H9 (cell line): ENCODE results near the gene MSI2. TPM values are rescaled to one million over a fixed set of nuclear protein-coding genes. Genes with fewer than 3 reads are reported as not detected.
A peak's percentile ranks its signal among the peaks of the same experiment; 100 is the strongest.

ENCODE experiments used
- DNase-seq: peaks from one replicate; pipeline ENCODE4 v3.0.0-alpha.2; 2017
- H2AFZ ChIP-seq: one replicate; pipeline ENCODE4 v1.6.1; 2013; ENCODE audit warnings: mild to moderate bottlenecking, low read length, control low read depth, moderate library complexity
- H2AK5ac ChIP-seq: 2 replicates; pipeline ENCODE4 v1.6.1; 2013; ENCODE audit warnings: low read length, control low read depth, mixed read lengths; ENCODE audit not compliant: insufficient read length
- H2BK120ac ChIP-seq: one replicate; pipeline ENCODE4 v1.6.1; 2013; ENCODE audit warnings: low read depth, mild to moderate bottlenecking, low read length, control low read depth, inconsistent platforms; ENCODE audit not compliant: poor library complexity, severe bottlenecking
- H2BK12ac ChIP-seq: 2 replicates; pipeline ENCODE4 v1.6.1; 2013; ENCODE audit warnings: low read length, control low read depth, mixed read lengths, low read depth; ENCODE audit not compliant: insufficient read length
- H2BK15ac ChIP-seq: 2 replicates; pipeline ENCODE4 v1.6.1; 2013; ENCODE audit warnings: low read depth, low read length, control low read depth
- H2BK20ac ChIP-seq: one replicate; pipeline ENCODE4 v1.6.1; 2013; ENCODE audit warnings: low read depth, mild to moderate bottlenecking, low read length, control low read depth, inconsistent platforms; ENCODE audit not compliant: poor library complexity, severe bottlenecking
- H2BK5ac ChIP-seq: 2 replicates; pipeline ENCODE4 v1.6.1; 2013; ENCODE audit warnings: low read length, control low read depth, mixed read lengths; ENCODE audit not compliant: insufficient read length
- H3K14ac ChIP-seq: 2 replicates; pipeline ENCODE4 v1.6.1; 2013; ENCODE audit warnings: low read length, control low read depth; ENCODE audit not compliant: insufficient read depth
- H3K18ac ChIP-seq: 2 replicates; pipeline ENCODE4 v1.6.1; 2013; ENCODE audit warnings: low read depth, mild to moderate bottlenecking, mixed read lengths, low read length, control low read depth; ENCODE audit not compliant: insufficient read length
- H3K23ac ChIP-seq: 2 replicates; pipeline ENCODE4 v1.6.1; 2013; ENCODE audit warnings: low read length, control low read depth, mixed read lengths, low read depth; ENCODE audit not compliant: insufficient read length
- H3K23me2 ChIP-seq: 2 replicates; pipeline ENCODE4 v1.6.1; 2013; ENCODE audit warnings: low read depth, mild to moderate bottlenecking, mixed read lengths, low read length, control low read depth; ENCODE audit not compliant: insufficient read length, poor library complexity, severe bottlenecking
- H3K27ac ChIP-seq: 2 replicates; pipeline ENCODE4 v1.5.1; 2013; ENCODE audit warnings: low read length, control low read depth, mixed read lengths, low read depth; ENCODE audit not compliant: insufficient read length
- H3K27me3 ChIP-seq: 2 replicates; pipeline ENCODE4 v1.6.1; 2013; ENCODE audit warnings: low read length, control low read depth, inconsistent platforms; ENCODE audit not compliant: insufficient read depth
- H3K4ac ChIP-seq: 2 replicates; pipeline ENCODE4 v1.6.1; 2013; ENCODE audit warnings: low read depth, mild to moderate bottlenecking, control low read depth, inconsistent platforms, low read length, moderate library complexity
- H3K4me1 ChIP-seq: 2 replicates; pipeline ENCODE4 v1.6.1; 2013; ENCODE audit warnings: low read length, control low read depth, inconsistent platforms; ENCODE audit not compliant: insufficient read depth
- H3K4me2 ChIP-seq: 2 replicates; pipeline ENCODE4 v1.6.1; 2013; ENCODE audit warnings: low read length, control low read depth, mixed read lengths; ENCODE audit not compliant: insufficient read length, insufficient read depth
- H3K56ac ChIP-seq: 2 replicates; pipeline ENCODE4 v1.6.1; 2013; ENCODE audit warnings: low read depth, mild to moderate bottlenecking, mixed read lengths, low read length, control low read depth; ENCODE audit not compliant: insufficient read length
- H3K79me1 ChIP-seq: 2 replicates; pipeline ENCODE4 v1.6.1; 2013; ENCODE audit warnings: low read depth, mild to moderate bottlenecking, moderate library complexity, low read length, control low read depth, inconsistent platforms; ENCODE audit not compliant: insufficient read depth, poor library complexity, severe bottlenecking
- H3K79me2 ChIP-seq: 2 replicates; pipeline ENCODE4 v1.6.1; 2013; ENCODE audit warnings: low read length, control low read depth, inconsistent platforms; ENCODE audit not compliant: insufficient read depth
- H3K9ac ChIP-seq: 2 replicates; pipeline ENCODE4 v1.6.1; 2013; ENCODE audit warnings: low read length, control low read depth, mixed read lengths; ENCODE audit not compliant: insufficient read length; ENCODE audit errors: extremely low read depth
- H3K9me3 ChIP-seq: one replicate; pipeline ENCODE4 v1.6.1; 2013; ENCODE audit warnings: low read depth, low read length, inconsistent platforms; ENCODE audit not compliant: control insufficient read depth
- H3T11ph ChIP-seq: one replicate; pipeline ENCODE4 v1.6.1; 2013; ENCODE audit warnings: mild to moderate bottlenecking, low read length, control low read depth, inconsistent platforms
- H4K20me1 ChIP-seq: one replicate; pipeline ENCODE4 v1.6.1; 2013; ENCODE audit not compliant: control insufficient read depth, insufficient read length, insufficient read depth
- H4K5ac ChIP-seq: 2 replicates; pipeline ENCODE4 v1.6.1; 2013; ENCODE audit warnings: low read depth, mild to moderate bottlenecking, mixed read lengths, low read length, control low read depth; ENCODE audit not compliant: insufficient read length
- H4K8ac ChIP-seq: replicated peaks from 2 replicates; pipeline ENCODE4 v1.6.1; 2013; ENCODE audit warnings: low read length, control low read depth, mixed read lengths, low read depth; ENCODE audit not compliant: insufficient read length
- H4K91ac ChIP-seq: 2 replicates; pipeline ENCODE4 v1.6.1; 2013; ENCODE audit warnings: low read depth, mild to moderate bottlenecking, moderate library complexity, mixed read lengths, low read length, control low read depth; ENCODE audit not compliant: insufficient read length
- H3K27ac Mint-ChIP-seq, 3 experiments: 2 replicates in 2 of 3; 3 replicates in 1 of 3; pipeline ENCODE4 v1.8.0; 2020 to 2021; ENCODE audit warnings: mixed read lengths in 3 of 3, mild to moderate bottlenecking in 1 of 3, moderate library complexity in 1 of 3
- H3K27me3 Mint-ChIP-seq: 2 replicates; pipeline ENCODE4 v1.8.0; 2021; ENCODE audit warnings: low read depth, mild to moderate bottlenecking, moderate library complexity, mixed read lengths
- H3K36me3 Mint-ChIP-seq, 3 experiments: 2 replicates in 2 of 3; 3 replicates in 1 of 3; pipeline ENCODE4 v1.8.0; 2020 to 2021; ENCODE audit warnings: low read depth in 3 of 3, mixed read lengths in 3 of 3; ENCODE audit not compliant: insufficient read depth in 1 of 3
- H3K4me1 Mint-ChIP-seq, 2 experiments: 2 replicates each; pipeline ENCODE4 v1.8.0; 2020; ENCODE audit warnings: mixed read lengths in 2 of 2
- H3K4me3 Mint-ChIP-seq, 2 experiments: 2 replicates in 1 of 2; 3 replicates in 1 of 2; pipeline ENCODE4 v1.8.0; 2020 to 2021; ENCODE audit warnings: mild to moderate bottlenecking in 2 of 2, mixed read lengths in 2 of 2, moderate library complexity in 1 of 2
- H3K9me3 Mint-ChIP-seq, 2 experiments: 2 replicates in 1 of 2; 3 replicates in 1 of 2; pipeline ENCODE4 v1.8.0; 2020; ENCODE audit warnings: mild to moderate bottlenecking in 2 of 2, mixed read lengths in 2 of 2, moderate library complexity in 1 of 2
- WGBS: extraction: QIAGEN DNeasy Blood & Tissue Kit; methylation state at CpG from one replicate; pipeline ENCODE4 v1.1.7; 2013; ENCODE audit warnings: missing lambda C conversion rate, low lambda C conversion rate, mixed read lengths; ENCODE audit not compliant: insufficient read length; ENCODE audit errors: extremely low coverage; 5-methylcytosine and 5-hydroxymethylcytosine counted together
- total RNA-seq: library from RNA; stranded (reverse); gene quantifications from 2 replicates; pipeline ENCODE4 v1.2.1, GENCODE V29; 2021
- TF ChIP-seq, protein P1 (sequence below): fragments of 200-600 bp; sonication (generic); conservative IDR thresholded peaks from 3 replicates; pipeline ENCODE4 v1.8.0; 2021; ENCODE audit warnings: antibody characterized with exemption, mild to moderate bottlenecking

MSI2 gene
- total RNA-seq, 1 experiment from 2014 or later = 98.5 TPM

DNA sequence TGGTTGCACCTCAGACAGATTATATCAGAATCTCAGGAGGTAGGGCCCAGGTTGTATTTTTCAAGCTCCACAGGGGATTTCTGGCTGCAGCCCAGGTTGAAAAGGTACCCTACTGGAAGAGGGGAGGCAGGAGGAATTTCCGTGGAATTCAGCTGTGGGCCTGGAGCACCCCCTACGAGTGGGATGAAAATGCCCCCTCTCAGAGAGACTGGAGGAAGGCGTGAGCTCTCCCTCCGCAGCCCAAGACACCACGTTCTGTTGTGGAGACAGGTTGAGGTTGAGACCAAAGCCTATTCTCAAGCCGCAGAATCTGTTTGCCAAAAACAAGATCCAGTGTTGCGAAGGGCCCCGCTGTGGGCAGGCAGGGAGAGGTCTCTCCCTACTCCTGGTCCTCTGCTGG is 386.7 kb downstream of the MSI2 start:
- no peaks in the 10 kb centered on the region for H3K23me2 ChIP-seq
- H2BK12ac ChIP-seq = no peak overlapping the region

More for the DNA sequence above, 386.7 kb downstream of the MSI2 start:
- no peak overlapping the region for H2BK20ac ChIP-seq
- Mint-ChIP-seq H3K27me3 (no peaks in the 10 kb centered on the region), H3K4me3 (no peak overlapping the region), H3K4me1 (peaks cover 7 to 14% of the 10 kb centered on the region in 2 experiments), H3K36me3 (peaks cover 0 to 9% (median 3%) of the 10 kb centered on the region in 3 experiments; a peak in 3 of 7 replicates), H3K27ac (peak overlapping the region in 2 of 3 experiments; percentile 42 to 64; a peak in 1 of 7 replicates), H3K9me3 (no peaks in the 10 kb centered on the region)
- H4K20me1 ChIP-seq = no peaks in the 10 kb centered on the region
- H4K8ac ChIP-seq = no peak overlapping the region
- no peak overlapping the region for H2BK120ac ChIP-seq
- no peak overlapping the region for H4K5ac ChIP-seq
- H2AFZ ChIP-seq = no peak overlapping the region
- no peaks in the 10 kb centered on the region for H3K9me3 ChIP-seq
- H2BK15ac ChIP-seq = no peak overlapping the region
- WGBS = no CpG with 5 or more reads among the region's 8 CpGs
- no peak for DNase-seq
- H2BK5ac ChIP-seq = no peak overlapping the region
- no peak overlapping the region for H3K56ac ChIP-seq
- H3K27me3 ChIP-seq = no peaks in the 10 kb centered on the region
- H3K79me2 ChIP-seq = no peaks in the 10 kb centered on the region
- peak overlapping the region; percentile 3; the same call in 1 of the 2 replicates for H3K14ac ChIP-seq
- no peak overlapping the region for H3T11ph ChIP-seq
- no peak overlapping the region for H3K4me2 ChIP-seq
- H3K23ac ChIP-seq = no peak overlapping the region
- H3K4me1 ChIP-seq = no peaks in the 10 kb centered on the region
- no peak overlapping the region for H2AK5ac ChIP-seq
- no peak overlapping the region for H3K4ac ChIP-seq
- no peak overlapping the region for H4K91ac ChIP-seq
- H3K9ac ChIP-seq = no peak overlapping the region
- H3K18ac ChIP-seq = no peak overlapping the region
- H3K27ac ChIP-seq = no peak overlapping the region
- TF ChIP-seq, protein P1, sequence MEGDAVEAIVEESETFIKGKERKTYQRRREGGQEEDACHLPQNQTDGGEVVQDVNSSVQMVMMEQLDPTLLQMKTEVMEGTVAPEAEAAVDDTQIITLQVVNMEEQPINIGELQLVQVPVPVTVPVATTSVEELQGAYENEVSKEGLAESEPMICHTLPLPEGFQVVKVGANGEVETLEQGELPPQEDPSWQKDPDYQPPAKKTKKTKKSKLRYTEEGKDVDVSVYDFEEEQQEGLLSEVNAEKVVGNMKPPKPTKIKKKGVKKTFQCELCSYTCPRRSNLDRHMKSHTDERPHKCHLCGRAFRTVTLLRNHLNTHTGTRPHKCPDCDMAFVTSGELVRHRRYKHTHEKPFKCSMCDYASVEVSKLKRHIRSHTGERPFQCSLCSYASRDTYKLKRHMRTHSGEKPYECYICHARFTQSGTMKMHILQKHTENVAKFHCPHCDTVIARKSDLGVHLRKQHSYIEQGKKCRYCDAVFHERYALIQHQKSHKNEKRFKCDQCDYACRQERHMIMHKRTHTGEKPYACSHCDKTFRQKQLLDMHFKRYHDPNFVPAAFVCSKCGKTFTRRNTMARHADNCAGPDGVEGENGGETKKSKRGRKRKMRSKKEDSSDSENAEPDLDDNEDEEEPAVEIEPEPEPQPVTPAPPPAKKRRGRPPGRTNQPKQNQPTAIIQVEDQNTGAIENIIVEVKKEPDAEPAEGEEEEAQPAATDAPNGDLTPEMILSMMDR = no peak
- H3K79me1 ChIP-seq = no peaks in the 10 kb centered on the region
